K562 (cell line): ENCODE measurements around the gene IL23A. TPM values are rescaled to one million over a fixed set of nuclear protein-coding genes. Genes with fewer than 3 reads are reported as not detected.
A peak's percentile ranks its signal among the peaks of the same experiment; 100 is the strongest.

Experiments used
- CBX3 ChIP-seq, 2 experiments: IDR thresholded peaks; 1 replicate in 1 of 2; 2 replicates in 1 of 2; pipeline ENCODE4 v1.6.1; 2012; ENCODE audit warnings: inconsistent platforms in 2 of 2, low read length in 2 of 2, borderline replicate concordance in 1 of 2, control low read depth in 1 of 2
- CHAMP1 ChIP-seq: fragments of 450-650 bp; IDR thresholded peaks from 2 replicates; pipeline ENCODE4 v1.6.1; 2016; ENCODE audit warnings: mild to moderate bottlenecking
- CREB3L1 ChIP-seq: fragments of 450-650 bp; IDR thresholded peaks from 2 replicates; pipeline ENCODE4 v1.6.1; 2014; ENCODE audit warnings: low read depth, mild to moderate bottlenecking, moderate library complexity, borderline replicate concordance
- DEAF1 ChIP-seq: fragments of 450-650 bp; formaldehyde crosslinking; IDR thresholded peaks from 2 replicates; pipeline ENCODE4 v1.4.0; 2020; ENCODE audit warnings: mild to moderate bottlenecking, moderate library complexity
- ELK3 ChIP-seq: fragments of 450-650 bp; formaldehyde crosslinking; IDR thresholded peaks from 2 replicates; pipeline ENCODE4 v1.4.0; 2020; ENCODE audit warnings: mild to moderate bottlenecking
- MNT ChIP-seq, 2 experiments: fragments of 450-650 bp; conservative IDR thresholded peaks; 2 replicates each; pipeline ENCODE4 v1.6.1; 2017; ENCODE audit warnings: mild to moderate bottlenecking in 2 of 2, moderate library complexity in 2 of 2
- MTA1 ChIP-seq: fragments of 450-650 bp; IDR thresholded peaks from 2 replicates; pipeline ENCODE4 v1.6.1; 2017; ENCODE audit warnings: borderline replicate concordance
- RFX7 ChIP-seq: fragments of 250-450 bp; sonication (Bioruptor Pico); IDR thresholded peaks from 2 replicates; pipeline ENCODE4 v1.5.1; 2021; ENCODE audit warnings: mild to moderate bottlenecking
- WHSC1 ChIP-seq: IDR thresholded peaks from one replicate; pipeline ENCODE4 v1.6.1; 2012; ENCODE audit warnings: low read length, control low read depth, inconsistent platforms
- ZBTB33 ChIP-seq: sonication (generic); formaldehyde crosslinking; IDR thresholded peaks from 2 replicates; pipeline ENCODE4 v1.8.1; 2023; ENCODE audit warnings: mild to moderate bottlenecking, missing genetic modification reagents
- ZNF445 ChIP-seq: fragments of 250-450 bp; sonication (Bioruptor Pico); IDR thresholded peaks from 2 replicates; pipeline ENCODE4 v1.4.0; 2020; ENCODE audit warnings: low read depth, mild to moderate bottlenecking, moderate library complexity
- ZNF695 ChIP-seq: fragments of 450-650 bp; formaldehyde crosslinking; IDR thresholded peaks from 2 replicates; pipeline ENCODE4 v1.4.0; 2020; ENCODE audit warnings: mild to moderate bottlenecking, moderate library complexity
- ZNF764 ChIP-seq: fragments of 250-450 bp; sonication (Bioruptor Pico); IDR thresholded peaks from 2 replicates; pipeline ENCODE4 v1.4.0; 2020; ENCODE audit warnings: low read depth, mild to moderate bottlenecking, moderate library complexity
- polyA plus RNA-seq, 8 experiments: library from polyadenylated mRNA; depleted of rRNA in 4 of 8; stranded (reverse) in 5 of 8; unstranded in 3 of 8; fragments of >200 nt; fragmentation: Nextera tagmentation in 2 of 8; fragmentation: Illumina TruSeq in 1 of 8; extraction: Ambion mirVana in 2 of 8; extraction: Trizol in 1 of 8; gene quantifications; 2 replicates each; pipeline versions ENCODE4 v1.2.1 to v1.2.3, GENCODE V29; 2011 to 2014; ENCODE audit warnings: inconsistent platforms in 1 of 8, missing spikeins in 1 of 8
- total RNA-seq, 7 experiments: library from RNA; depleted of rRNA in 6 of 7; stranded (reverse); fragments of >200 nt in 6 of 7; fragmentation: Illumina TruSeq in 2 of 7; extraction: Trizol in 2 of 7; gene quantifications; 2 replicates each; pipeline versions ENCODE4 v1.2.1 to v1.2.3, GENCODE V29; 2011 to 2021; ENCODE audit warnings: low replicate concordance in 1 of 7

IL23A gene
- total and polyA plus RNA-seq, 9 of the 15 experiments (the other 6 are each of a cell fraction or from before 2014, with no cell fraction given), result 4.4 to 37.2 (median 9.6) TPM

- TF ChIP-seq ZBTB33 (CRISPR knock-in tag), result 0 out of 2 replicates have a peak, but pooled peaks have one; percentile 29
- TF ChIP-seq ZNF445 (CRISPR knock-in tag), result no peak
- TF ChIP-seq ZNF764, result no peak
- 0 out of 2 replicates have a peak, but pooled peaks have one; percentile 17 for TF ChIP-seq CREB3L1
- no peak for TF ChIP-seq RFX7
- TF ChIP-seq ELK3 (CRISPR knock-in tag), result no peak
- TF ChIP-seq MTA1, result peak; percentile 25; the same call in 1 of the 2 replicates
- no peak; a peak in 2 of 4 replicates for TF ChIP-seq MNT (conservative IDR thresholded peaks at IDR 0.05)
- TF ChIP-seq ZNF695 (CRISPR knock-in tag), result no peak
- no peak for TF ChIP-seq DEAF1 (CRISPR knock-in tag)
- no peak for TF ChIP-seq WHSC1
- TF ChIP-seq CHAMP1, result no peak
- TF ChIP-seq CBX3 (IDR thresholded peaks at IDR 0.05; ENCODE audit: borderline replicate concordance in 1 of 2, low read length in 2 of 2), result no peak
Measured at GRCh38 chr12:56300644-56301464, 37.8 kb upstream of the IL23A start (continued).
